ENCODE data around the gene BORCS6.

GRCh38 chr17:8176998-8177731, 12.8 kb downstream of the BORCS6 start:
- TF ChIP-seq CTCF (IDR thresholded peaks at IDR 0.05) (no peak), POLR2A (IDR thresholded peaks at IDR 0.05) (no peak)
